GM10266 (cell line): ENCODE results near the gene HLA-DOB.

Experiments
- DNase-seq: peaks from one replicate; pipeline ENCODE4 v3.0.0; 2012; ENCODE audit errors: extremely low spot score
- TF ChIP-seq, protein P1 (sequence below): IDR thresholded peaks from 2 replicates; pipeline ENCODE4 v1.5.1; 2012; ENCODE audit warnings: mild to moderate bottlenecking, low read depth; ENCODE audit not compliant: control insufficient read depth, insufficient read depth; ENCODE audit errors: missing control alignments

Gene HLA-DOB

DNA sequence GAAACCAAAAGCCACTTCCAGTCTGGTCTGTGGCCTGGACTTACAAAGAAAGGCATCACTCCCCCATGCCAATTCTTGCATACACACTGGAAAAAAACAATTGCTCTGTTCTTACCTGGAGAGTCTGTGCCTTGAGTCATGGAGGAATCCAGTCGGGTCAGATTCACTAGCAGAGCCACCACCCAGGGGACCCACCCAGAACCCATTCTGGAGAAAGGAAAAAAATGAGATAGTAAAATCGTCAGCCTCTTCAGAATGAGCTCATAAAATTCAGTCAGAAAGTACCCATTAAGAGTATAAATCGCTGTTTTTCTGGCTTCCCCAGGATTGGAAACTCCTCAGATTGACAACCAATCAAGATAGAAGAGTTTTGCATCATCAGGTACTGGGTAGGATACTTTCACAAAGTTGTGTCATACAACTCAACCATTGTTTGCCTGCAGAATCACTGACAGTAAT is at the start of gene HLA-DOB:
HLA-DOB (minus strand) TSS at position 257 of the 459 bp plus-strand sequence; CDS start at position 206, 51 bp downstream.
- TF ChIP-seq, protein P1, sequence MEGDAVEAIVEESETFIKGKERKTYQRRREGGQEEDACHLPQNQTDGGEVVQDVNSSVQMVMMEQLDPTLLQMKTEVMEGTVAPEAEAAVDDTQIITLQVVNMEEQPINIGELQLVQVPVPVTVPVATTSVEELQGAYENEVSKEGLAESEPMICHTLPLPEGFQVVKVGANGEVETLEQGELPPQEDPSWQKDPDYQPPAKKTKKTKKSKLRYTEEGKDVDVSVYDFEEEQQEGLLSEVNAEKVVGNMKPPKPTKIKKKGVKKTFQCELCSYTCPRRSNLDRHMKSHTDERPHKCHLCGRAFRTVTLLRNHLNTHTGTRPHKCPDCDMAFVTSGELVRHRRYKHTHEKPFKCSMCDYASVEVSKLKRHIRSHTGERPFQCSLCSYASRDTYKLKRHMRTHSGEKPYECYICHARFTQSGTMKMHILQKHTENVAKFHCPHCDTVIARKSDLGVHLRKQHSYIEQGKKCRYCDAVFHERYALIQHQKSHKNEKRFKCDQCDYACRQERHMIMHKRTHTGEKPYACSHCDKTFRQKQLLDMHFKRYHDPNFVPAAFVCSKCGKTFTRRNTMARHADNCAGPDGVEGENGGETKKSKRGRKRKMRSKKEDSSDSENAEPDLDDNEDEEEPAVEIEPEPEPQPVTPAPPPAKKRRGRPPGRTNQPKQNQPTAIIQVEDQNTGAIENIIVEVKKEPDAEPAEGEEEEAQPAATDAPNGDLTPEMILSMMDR = no peak
- peak; percentile 83 for DNase-seq

DNA sequence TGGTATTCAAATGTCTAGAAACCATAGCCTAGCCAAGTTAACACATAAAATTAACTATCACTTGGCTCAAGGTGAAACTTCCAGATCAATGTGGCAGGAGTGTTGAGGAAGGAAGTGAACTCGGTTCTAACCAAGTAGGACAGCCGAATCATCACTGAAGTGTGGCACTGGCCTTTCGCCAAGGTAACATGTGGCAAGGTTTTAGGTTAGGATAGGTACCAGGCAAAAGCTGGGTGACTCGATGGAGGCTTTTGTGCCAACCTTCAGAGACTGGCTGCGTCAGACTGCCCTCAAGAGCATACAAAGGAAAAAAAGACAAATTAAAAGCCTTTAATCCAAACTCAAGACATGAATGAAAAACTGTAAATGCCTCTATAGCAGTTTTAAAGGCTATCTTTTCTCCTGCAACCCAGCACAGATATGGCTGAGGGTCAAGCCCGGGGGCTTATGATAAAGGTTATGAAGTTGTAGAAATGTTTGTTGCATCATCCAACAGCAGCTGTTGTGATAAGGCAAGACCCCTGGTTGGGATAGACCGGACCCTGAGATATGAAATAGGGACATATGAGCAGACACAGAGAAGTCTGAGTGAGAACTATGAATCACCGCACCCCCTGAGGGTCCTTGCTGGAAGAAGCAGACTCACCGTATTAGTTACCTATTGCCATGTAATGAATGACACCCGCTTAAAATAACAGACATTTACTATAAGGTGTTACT is 49.1 kb upstream of the HLA-DOB start:
- no peak for DNase-seq
- TF ChIP-seq, protein P1 = no peak

DNA sequence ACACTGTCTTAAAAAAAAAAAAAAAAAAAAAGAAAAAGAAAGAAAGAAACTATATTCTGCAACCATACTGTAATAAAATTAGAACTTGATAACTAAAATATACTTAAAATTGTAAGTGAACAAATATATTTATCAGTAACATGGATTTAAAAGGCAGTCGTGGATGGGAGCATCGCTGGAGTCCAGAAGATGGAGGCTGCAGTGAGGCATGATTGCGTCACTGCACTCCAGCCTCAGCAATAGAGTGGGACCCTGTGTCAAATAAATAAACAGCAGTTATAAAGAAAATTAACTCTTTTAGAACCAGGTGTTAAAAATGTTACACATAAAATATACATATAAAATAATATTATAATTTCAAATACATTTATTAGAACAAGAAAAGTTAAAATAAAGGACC is 45.9 kb upstream of the HLA-DOB start:
- no peak for DNase-seq
- TF ChIP-seq, protein P1 = no peak

DNA sequence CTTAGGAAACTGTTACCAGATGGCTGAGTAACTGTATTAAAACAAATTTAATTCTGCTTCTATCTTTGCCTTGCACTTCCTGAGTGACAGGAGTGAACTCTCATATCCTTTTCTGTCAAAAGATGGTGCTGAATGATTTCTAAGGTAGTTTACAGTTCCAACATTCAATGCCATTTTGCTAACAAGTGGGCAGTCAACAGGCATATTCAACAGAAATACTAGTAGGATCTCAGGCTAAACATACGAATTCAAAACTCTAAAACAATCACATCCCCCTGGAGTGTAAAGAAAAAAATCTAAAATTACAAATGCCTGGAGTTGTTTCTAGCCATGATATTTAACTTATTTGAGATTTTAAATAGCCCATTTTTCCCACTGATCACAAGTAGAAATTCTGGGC is 43.9 kb upstream of the HLA-DOB start:
- TF ChIP-seq, protein P1 = no peak
- no peak for DNase-seq

DNA sequence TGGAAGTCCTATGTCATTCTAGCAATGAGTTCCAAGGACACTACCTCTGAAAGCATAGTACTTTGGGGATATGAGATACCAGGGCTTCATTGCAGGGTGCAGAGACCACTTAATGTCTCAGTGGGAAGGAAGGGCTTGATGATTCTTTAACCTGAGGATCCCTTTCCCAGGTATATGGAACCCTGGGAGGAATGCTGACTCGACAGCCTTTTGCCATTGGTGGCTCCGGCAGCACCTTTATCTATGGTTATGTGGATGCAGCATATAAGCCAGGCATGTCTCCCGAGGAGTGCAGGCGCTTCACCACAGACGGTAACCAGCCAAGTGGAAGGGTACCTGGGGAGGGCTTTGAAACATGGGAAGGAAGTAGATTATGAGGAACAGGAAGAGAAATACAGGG is 41.4 kb upstream of the HLA-DOB start:
- TF ChIP-seq, protein P1 = no peak
- DNase-seq = no peak

DNA sequence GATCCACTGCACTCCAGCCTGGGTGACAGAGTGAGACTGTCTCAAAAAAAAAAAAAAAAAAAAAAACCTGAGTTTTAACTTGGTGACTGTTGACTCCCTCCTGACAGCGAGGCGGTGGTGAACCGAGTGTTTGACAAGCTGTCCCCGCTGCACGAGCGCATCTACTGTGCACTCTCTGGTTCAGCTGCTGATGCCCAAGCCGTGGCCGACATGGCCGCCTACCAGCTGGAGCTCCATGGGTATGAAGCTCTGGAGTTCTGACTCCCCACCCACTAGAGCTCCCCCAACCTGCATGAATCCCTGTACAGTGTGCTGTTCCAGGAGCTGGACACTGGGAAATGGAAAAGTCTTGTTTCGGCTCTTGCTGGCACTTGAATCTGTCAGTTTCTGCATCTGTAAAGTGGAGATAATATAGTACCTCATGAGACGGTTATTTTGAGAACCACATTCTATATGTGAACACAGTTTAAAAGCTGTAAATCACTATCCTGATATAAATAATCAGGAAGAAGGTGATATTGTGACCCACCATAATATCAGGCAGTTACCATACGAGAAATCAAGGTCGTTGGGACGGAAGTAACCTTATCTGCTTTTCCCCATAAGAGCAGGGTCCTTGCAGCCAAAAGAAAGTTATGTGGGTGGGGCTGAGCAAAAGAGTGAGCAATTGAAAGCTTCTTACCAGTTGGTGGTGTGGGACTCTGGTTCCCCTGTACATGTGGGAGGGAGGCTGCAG is 40.5 kb upstream of the HLA-DOB start:
- DNase-seq = no peak
- TF ChIP-seq, protein P1 = no peak
